GM18508 (cell line): Measurements from ENCODE around the gene OR9A4.

ENCODE experiments used
- ATAC-seq: cut with Tn5 transposase; IDR thresholded peaks from one replicate; pipeline ENCODE4 v1.9.1; 2021; ENCODE audit warnings: moderate number of reproducible peaks; ENCODE audit not compliant: insufficient read depth, unreplicated experiment

The OR9A4 gene

GRCh38 chr7:141945356-141945755, 29.2 kb downstream of the OR9A4 start:
- ATAC-seq, result no peak

- no peak for ATAC-seq
Measured at GRCh38 chr7:141946796-141947195, 30.6 kb downstream of the OR9A4 start, which contains the start of gene CLEC5A. TSS of gene CLEC5A (minus strand) at chr7:141946974. CDS start at chr7:141946292, 682 bp downstream.

- ATAC-seq, result no peak
Measured at GRCh38 chr7:141949021-141949420, 32.8 kb downstream of the OR9A4 start.

GRCh38 chr7:141949451-141949850, 33.3 kb downstream of the OR9A4 start:
- ATAC-seq, result no peak

- ATAC-seq, result no peak
Measured at GRCh38 chr7:141949911-141950310, 33.7 kb downstream of the OR9A4 start.

GRCh38 chr7:141950806-141951205, 34.6 kb downstream of the OR9A4 start:
- no peak for ATAC-seq

- no peak for ATAC-seq
Measured at GRCh38 chr7:141952461-141952860, 36.3 kb downstream of the OR9A4 start.

- ATAC-seq, result no peak
Measured at GRCh38 chr7:141954334-141954733, 38.1 kb downstream of the OR9A4 start.

- no peak for ATAC-seq
Measured at GRCh38 chr7:141956084-141956483, 39.9 kb downstream of the OR9A4 start.

GRCh38 chr7:141960687-141961422, 44.7 kb downstream of the OR9A4 start:
- ATAC-seq, result peak; percentile 79
